Germinal center (tissue), 1 donor: Measurements from ENCODE around the gene SCD5.

Experiments
- DNase-seq: peaks from one replicate; pipeline ENCODE4 v3.0.0; 2012; ENCODE audit warnings: mixed read lengths, low spot score

SCD5 gene

GRCh38 chr4:82589756-82590155, 208.8 kb downstream of the SCD5 start:
- no peak for DNase-seq

DNA sequence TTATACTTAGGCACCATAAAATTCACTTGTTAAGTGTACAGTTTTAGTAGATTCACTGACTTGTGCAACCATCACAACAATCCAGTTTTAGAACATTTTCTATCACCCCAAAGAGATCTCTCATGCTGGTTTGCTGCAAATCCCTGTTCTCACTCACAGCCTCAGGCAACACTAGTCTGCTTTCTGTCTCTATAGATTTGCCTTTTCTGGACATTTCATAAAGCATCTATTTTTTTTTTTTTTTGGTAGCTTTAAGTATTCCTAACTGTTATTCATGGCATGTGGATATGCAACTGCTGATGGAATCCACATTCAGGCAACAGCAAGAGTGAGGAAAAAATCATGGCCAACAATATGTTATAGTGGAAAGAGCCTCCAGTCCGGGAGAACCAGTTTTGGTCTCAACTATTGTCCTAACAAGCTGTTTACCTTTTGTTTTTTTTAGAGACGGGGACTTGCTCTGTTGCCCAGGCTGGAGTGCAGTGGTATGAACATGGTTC, 209.8 kb downstream of the SCD5 start:
- no peak for DNase-seq

DNA sequence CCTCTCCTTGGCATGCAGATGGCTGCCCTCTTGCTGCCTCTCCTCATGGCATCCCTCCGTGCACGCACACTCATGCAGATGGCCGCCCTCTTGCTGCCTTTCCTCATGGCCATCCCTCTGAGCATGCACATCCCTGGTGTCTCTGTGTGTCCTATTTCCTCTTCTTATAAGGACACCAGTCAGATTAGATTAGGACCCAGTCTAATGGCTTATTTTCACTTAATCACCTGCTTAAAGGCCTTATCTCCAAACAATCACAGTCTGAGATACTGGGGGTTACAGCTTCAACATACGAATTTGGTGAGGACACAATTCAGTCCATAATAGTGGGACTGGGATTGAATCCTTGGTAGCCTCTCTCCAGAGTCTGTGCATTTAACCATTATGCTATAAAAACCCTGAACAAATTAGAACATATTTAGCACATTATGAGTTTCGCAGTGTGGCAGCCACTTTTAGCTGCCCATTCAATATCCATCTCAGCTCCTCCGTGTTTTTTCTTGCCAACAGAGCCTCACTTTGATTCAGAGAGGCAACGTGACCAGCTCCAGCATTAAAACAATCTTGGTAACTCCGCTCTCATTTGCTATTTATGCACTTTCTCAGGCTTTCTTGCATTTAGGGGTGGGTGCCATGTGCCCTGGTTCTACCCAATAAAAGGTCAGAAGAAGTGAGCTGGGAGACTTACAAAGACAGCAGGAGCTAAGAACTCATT, 210.6 kb downstream of the SCD5 start:
- DNase-seq, result no peak

GRCh38 chr4:82585690-82586435, 212.7 kb downstream of the SCD5 start:
- no peak for DNase-seq

GRCh38 chr4:82584931-82585330, 213.7 kb downstream of the SCD5 start:
- no peak for DNase-seq

DNA sequence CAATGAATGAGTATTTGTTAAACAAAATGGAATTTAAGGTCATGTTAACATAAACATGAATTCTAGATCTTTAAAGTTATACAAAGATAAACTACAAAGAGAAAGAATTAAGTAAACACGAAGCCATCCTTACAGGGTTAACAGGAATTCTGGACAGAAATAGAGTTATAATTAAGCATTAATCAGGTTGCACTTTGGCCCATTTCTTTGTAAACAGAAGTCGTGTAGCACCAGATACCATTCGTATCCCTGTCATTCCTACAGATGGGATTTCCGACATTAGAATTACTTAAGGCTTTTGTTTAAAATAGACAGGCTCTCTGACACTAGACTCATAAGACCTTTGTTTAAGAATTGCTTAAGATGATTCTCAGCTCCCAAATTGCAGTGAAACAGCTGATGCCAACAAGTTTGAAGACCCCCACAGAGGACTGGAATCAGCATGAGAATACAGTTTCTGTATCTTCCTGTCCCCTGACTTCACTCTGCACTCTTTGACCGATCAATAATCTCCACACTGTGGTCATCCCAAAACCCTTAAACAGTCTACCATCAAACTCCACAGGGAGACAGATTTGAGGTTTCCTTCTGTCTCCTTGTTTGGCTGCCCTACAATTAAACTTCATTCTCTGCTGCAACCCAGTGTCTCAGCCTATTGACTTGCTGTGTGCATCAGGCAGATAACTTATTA, 214.6 kb downstream of the SCD5 start:
- DNase-seq, result no peak

GRCh38 chr4:82579932-82580331, 218.7 kb downstream of the SCD5 start:
- DNase-seq, result no peak
